GM23338 (cell line): ENCODE data around the gene NINL. TPM values are rescaled to one million over a fixed set of nuclear protein-coding genes. Genes with fewer than 3 reads are reported as not detected.
A peak's percentile ranks its signal among the peaks of the same experiment; 100 is the strongest.

ENCODE experiments used
- ATAC-seq: fragments of 200-7000 bp; cut with Tn5 transposase; 3 replicates; pipeline ENCODE4 v1.9.1; 2020
- DNase-seq: peaks from one replicate; pipeline ENCODE4 v3.0.0-alpha.2; 2015; ENCODE audit warnings: low spot score
- H2AFZ ChIP-seq: fragments of 200-600 bp; sonication (generic); 2 replicates; pipeline ENCODE4 v1.8.0; 2016; ENCODE audit warnings: antibody characterized with exemption, mild to moderate bottlenecking, moderate library complexity
- H3F3A ChIP-seq: fragments of 200-600 bp; sonication (generic); replicated peaks from 2 replicates; pipeline ENCODE4 v1.8.0; 2017; ENCODE audit warnings: antibody characterized with exemption, mixed run types, low read depth
- H3K27ac ChIP-seq: fragments of 200-600 bp; sonication (generic); 2 replicates; pipeline ENCODE4 v1.6.1; 2016; ENCODE audit warnings: low read depth
- H3K27me3 ChIP-seq: fragments of 200-600 bp; sonication (generic); 2 replicates; pipeline ENCODE4 v1.8.0; 2016; ENCODE audit warnings: mild to moderate bottlenecking, mixed run types, moderate library complexity; ENCODE audit not compliant: insufficient read depth
- H3K36me3 ChIP-seq: fragments of 200-600 bp; sonication (generic); 2 replicates; pipeline ENCODE4 v1.8.0; 2016; ENCODE audit warnings: mild to moderate bottlenecking; ENCODE audit not compliant: insufficient read depth
- H3K4me1 ChIP-seq: fragments of 200-600 bp; sonication (generic); 2 replicates; pipeline ENCODE4 v1.8.0; 2016; ENCODE audit warnings: mild to moderate bottlenecking, moderate library complexity; ENCODE audit not compliant: insufficient read depth
- H3K4me2 ChIP-seq: fragments of 200-600 bp; sonication (generic); 2 replicates; pipeline ENCODE4 v1.7.1; 2017; ENCODE audit warnings: mixed run types
- H3K4me3 ChIP-seq: fragments of 200-600 bp; sonication (generic); 2 replicates; pipeline ENCODE4 v1.6.1; 2016; ENCODE audit warnings: mixed run types
- H3K79me2 ChIP-seq: fragments of 200-600 bp; sonication (generic); replicated peaks from 2 replicates; pipeline ENCODE4 v1.8.0; 2017; ENCODE audit warnings: mild to moderate bottlenecking; ENCODE audit not compliant: insufficient read depth
- H3K9me2 ChIP-seq: fragments of 200-600 bp; sonication (generic); 2 replicates; pipeline ENCODE4 v1.8.0; 2017; ENCODE audit not compliant: insufficient read depth
- H4K20me1 ChIP-seq: fragments of 200-600 bp; sonication (generic); replicated peaks from 2 replicates; pipeline ENCODE4 v1.8.0; 2017; ENCODE audit warnings: mild to moderate bottlenecking; ENCODE audit not compliant: insufficient read depth
- H3K27ac Mint-ChIP-seq: 2 replicates; pipeline ENCODE4 v1.8.0; 2020; ENCODE audit warnings: inconsistent platforms, mild to moderate bottlenecking, moderate library complexity, mixed read lengths
- H3K27me3 Mint-ChIP-seq: 3 replicates; pipeline ENCODE4 v1.8.0; 2022; ENCODE audit warnings: low read depth, mild to moderate bottlenecking, moderate library complexity, mixed read lengths, inconsistent platforms; ENCODE audit not compliant: insufficient read depth, poor library complexity
- H3K36me3 Mint-ChIP-seq: 3 replicates; pipeline ENCODE4 v1.8.0; 2021; ENCODE audit warnings: low read depth, mild to moderate bottlenecking, inconsistent platforms, moderate library complexity, mixed read lengths
- H3K4me1 Mint-ChIP-seq: 3 replicates; pipeline ENCODE4 v1.8.0; 2020; ENCODE audit warnings: mild to moderate bottlenecking, inconsistent platforms, mixed read lengths
- H3K4me3 Mint-ChIP-seq: 3 replicates; pipeline ENCODE4 v1.8.0; 2021; ENCODE audit warnings: moderate library complexity, mild to moderate bottlenecking, inconsistent platforms, mixed read lengths
- H3K9me3 Mint-ChIP-seq: 3 replicates; pipeline ENCODE4 v1.8.0; 2020; ENCODE audit warnings: moderate library complexity, mild to moderate bottlenecking, inconsistent platforms, mixed read lengths
- CREB1 ChIP-seq: fragments of 250-450 bp; sonication (Bioruptor Pico); IDR thresholded peaks from 2 replicates; pipeline ENCODE4 v1.5.0; 2020; ENCODE audit warnings: low read depth, mild to moderate bottlenecking, moderate library complexity
- EZH2 ChIP-seq: fragments of 200-600 bp; sonication (generic); IDR thresholded peaks from one replicate; pipeline ENCODE4 v1.8.0; 2017; ENCODE audit warnings: antibody characterized with exemption, mild to moderate bottlenecking, low read depth; ENCODE audit not compliant: unreplicated experiment
- EZH2phosphoT487 ChIP-seq: fragments of 200-600 bp; sonication (generic); IDR thresholded peaks from one replicate; pipeline ENCODE4 v1.8.1; 2018; ENCODE audit warnings: antibody characterized with exemption; ENCODE audit not compliant: unreplicated experiment
- JUNB ChIP-seq: IDR thresholded peaks from one replicate; pipeline ENCODE4 v1.6.1; 2016; ENCODE audit warnings: antibody characterized with exemption; ENCODE audit not compliant: unreplicated experiment
- NANOG ChIP-seq: IDR thresholded peaks from 2 replicates; pipeline ENCODE4 v1.6.1; 2016; ENCODE audit warnings: antibody characterized with exemption, borderline replicate concordance
- STAT1 ChIP-seq: IDR thresholded peaks from one replicate; pipeline ENCODE4 v1.6.1; 2016; ENCODE audit warnings: antibody characterized with exemption; ENCODE audit not compliant: unreplicated experiment
- ZNF114 ChIP-seq: fragments of 250-450 bp; sonication (Bioruptor Pico); IDR thresholded peaks from 2 replicates; pipeline ENCODE4 v1.5.0; 2020; ENCODE audit warnings: mild to moderate bottlenecking, moderate library complexity
- ZNF331 ChIP-seq: fragments of 250-450 bp; sonication (Bioruptor Pico); IDR thresholded peaks from 2 replicates; pipeline ENCODE4 v1.5.0; 2020; ENCODE audit warnings: low read depth, mild to moderate bottlenecking, moderate library complexity
- polyA plus RNA-seq: library from polyadenylated mRNA; unstranded; fragments of >200 nt; fragmentation: Nextera tagmentation; extraction: Ambion mirVana; gene quantifications from 2 replicates; pipeline ENCODE4 v1.2.1, GENCODE V29; 2016
- total RNA-seq: library from RNA; depleted of rRNA; stranded (reverse); fragments of >200 nt; shearing (Covaris generic); gene quantifications from 2 replicates; pipeline ENCODE4 v1.2.3, GENCODE V29; 2014
- TF ChIP-seq, protein P1 (sequence below), 2 experiments: fragments of 200-600 bp in 1 of 2; sonication (generic) in 1 of 2; conservative IDR thresholded peaks; 2 replicates each; pipeline versions ENCODE4 v1.5.1 to v1.6.1; 2016 to 2017; ENCODE audit warnings: antibody characterized with exemption in 2 of 2, low read depth in 2 of 2, mild to moderate bottlenecking in 2 of 2, moderate library complexity in 1 of 2
- TF ChIP-seq, protein P2 (sequence below): fragments of 250-450 bp; sonication (Bioruptor Pico); IDR thresholded peaks from 2 replicates; pipeline ENCODE4 v1.5.0; 2020; ENCODE audit warnings: mild to moderate bottlenecking, moderate library complexity

The NINL gene
- total and polyA plus RNA-seq, 2 experiments from 2014 or later, result 18.0 to 31.2 TPM

DNA sequence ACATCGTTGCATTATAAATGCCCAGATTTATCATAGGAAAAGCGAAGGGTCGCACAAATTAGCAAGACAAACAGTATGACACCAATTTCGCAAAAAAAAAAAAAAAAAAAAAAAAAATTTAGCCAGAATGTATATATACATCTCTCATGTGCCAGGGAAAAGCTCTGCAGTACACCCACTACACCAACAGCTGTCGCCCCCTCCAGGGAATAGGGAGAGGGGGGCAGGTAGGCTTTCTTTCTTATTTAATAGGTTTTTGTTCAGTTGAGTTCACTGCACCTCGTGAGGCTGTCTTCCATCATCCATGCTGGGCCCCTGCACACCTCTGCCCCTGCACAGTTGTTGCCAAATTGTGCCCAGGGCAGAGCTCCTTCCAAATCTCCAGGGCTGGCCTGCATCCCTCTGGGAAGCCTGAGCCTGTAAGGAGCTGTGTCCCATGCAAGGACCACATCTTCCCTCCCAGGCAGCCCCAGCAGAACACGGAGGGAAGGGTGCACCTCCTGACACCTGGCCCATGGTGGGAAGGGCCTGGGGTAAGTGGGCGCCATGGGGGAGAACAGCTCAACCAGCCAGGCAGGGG is 85.4 kb downstream of the NINL start:
- Histone ChIP-seq H3K4me2 (no peak overlapping the region), H4K20me1 (no peaks in the 10 kb centered on the region; the same call in 1 of the 2 replicates), H3F3A (no peaks in the 10 kb centered on the region), H3K36me3 (no peaks in the 10 kb centered on the region), H3K4me1 (no peaks in the 10 kb centered on the region), H2AFZ (no peak overlapping the region), H3K79me2 (no peaks in the 10 kb centered on the region), H3K4me3 (no peak overlapping the region), H3K27me3 (no peaks in the 10 kb centered on the region), H3K27ac (no peak overlapping the region; the same call in 1 of the 2 replicates), H3K9me2 (no peaks in the 10 kb centered on the region)
- H3K36me3 Mint-ChIP-seq, result peaks cover 43% of the 10 kb centered on the region
- ATAC-seq, result no peak; the same call in 2 of the 3 replicates
- H3K27me3 Mint-ChIP-seq, result peaks cover 8% of the 10 kb centered on the region
- H3K27ac Mint-ChIP-seq, result no peak overlapping the region
- DNase-seq, result no peak
- no peak for TF ChIP-seq CREB1 (CRISPR knock-in tag)
- TF ChIP-seq, protein P1, sequence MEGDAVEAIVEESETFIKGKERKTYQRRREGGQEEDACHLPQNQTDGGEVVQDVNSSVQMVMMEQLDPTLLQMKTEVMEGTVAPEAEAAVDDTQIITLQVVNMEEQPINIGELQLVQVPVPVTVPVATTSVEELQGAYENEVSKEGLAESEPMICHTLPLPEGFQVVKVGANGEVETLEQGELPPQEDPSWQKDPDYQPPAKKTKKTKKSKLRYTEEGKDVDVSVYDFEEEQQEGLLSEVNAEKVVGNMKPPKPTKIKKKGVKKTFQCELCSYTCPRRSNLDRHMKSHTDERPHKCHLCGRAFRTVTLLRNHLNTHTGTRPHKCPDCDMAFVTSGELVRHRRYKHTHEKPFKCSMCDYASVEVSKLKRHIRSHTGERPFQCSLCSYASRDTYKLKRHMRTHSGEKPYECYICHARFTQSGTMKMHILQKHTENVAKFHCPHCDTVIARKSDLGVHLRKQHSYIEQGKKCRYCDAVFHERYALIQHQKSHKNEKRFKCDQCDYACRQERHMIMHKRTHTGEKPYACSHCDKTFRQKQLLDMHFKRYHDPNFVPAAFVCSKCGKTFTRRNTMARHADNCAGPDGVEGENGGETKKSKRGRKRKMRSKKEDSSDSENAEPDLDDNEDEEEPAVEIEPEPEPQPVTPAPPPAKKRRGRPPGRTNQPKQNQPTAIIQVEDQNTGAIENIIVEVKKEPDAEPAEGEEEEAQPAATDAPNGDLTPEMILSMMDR (conservative IDR thresholded peaks at IDR 0.05; ENCODE audit: low read depth in 2 of 2), result 0 out of 4 replicates have a peak, but pooled peaks of 1 of the 2 experiments have one; percentile 1
- no peaks in the 10 kb centered on the region for H3K9me3 Mint-ChIP-seq
- H3K4me3 Mint-ChIP-seq, result no peak overlapping the region
- no peaks in the 10 kb centered on the region; the same call in 1 of the 3 replicates for H3K4me1 Mint-ChIP-seq

DNA sequence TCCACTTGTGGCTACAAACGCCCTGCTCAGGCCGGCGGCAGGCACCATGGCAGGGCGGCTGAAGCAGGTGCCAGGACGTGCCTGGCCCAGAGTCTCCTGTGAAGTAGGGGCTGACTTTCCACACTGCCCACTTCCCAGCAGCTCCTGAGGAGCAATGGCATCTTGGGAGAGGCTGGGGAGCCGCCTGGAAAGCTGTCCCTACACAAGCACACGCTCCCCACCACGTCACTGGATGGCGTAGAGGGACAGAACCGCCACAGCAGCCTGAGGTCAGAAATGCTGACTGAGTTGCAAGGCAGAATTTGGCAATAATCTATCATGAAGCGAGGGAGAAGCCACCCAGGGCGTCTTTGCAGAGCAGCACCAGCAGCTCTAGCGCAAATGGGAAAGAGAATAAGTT is 86.3 kb downstream of the NINL start:
- TF ChIP-seq EZH2 (no peak), NANOG (no peak), ZNF114 (no peak), STAT1 (no peak), JUNB (no peak), ZNF331 (CRISPR knock-in tag) (no peak), EZH2phosphoT487 (no peak), CREB1 (CRISPR knock-in tag) (no peak)
- TF ChIP-seq, protein P2, sequence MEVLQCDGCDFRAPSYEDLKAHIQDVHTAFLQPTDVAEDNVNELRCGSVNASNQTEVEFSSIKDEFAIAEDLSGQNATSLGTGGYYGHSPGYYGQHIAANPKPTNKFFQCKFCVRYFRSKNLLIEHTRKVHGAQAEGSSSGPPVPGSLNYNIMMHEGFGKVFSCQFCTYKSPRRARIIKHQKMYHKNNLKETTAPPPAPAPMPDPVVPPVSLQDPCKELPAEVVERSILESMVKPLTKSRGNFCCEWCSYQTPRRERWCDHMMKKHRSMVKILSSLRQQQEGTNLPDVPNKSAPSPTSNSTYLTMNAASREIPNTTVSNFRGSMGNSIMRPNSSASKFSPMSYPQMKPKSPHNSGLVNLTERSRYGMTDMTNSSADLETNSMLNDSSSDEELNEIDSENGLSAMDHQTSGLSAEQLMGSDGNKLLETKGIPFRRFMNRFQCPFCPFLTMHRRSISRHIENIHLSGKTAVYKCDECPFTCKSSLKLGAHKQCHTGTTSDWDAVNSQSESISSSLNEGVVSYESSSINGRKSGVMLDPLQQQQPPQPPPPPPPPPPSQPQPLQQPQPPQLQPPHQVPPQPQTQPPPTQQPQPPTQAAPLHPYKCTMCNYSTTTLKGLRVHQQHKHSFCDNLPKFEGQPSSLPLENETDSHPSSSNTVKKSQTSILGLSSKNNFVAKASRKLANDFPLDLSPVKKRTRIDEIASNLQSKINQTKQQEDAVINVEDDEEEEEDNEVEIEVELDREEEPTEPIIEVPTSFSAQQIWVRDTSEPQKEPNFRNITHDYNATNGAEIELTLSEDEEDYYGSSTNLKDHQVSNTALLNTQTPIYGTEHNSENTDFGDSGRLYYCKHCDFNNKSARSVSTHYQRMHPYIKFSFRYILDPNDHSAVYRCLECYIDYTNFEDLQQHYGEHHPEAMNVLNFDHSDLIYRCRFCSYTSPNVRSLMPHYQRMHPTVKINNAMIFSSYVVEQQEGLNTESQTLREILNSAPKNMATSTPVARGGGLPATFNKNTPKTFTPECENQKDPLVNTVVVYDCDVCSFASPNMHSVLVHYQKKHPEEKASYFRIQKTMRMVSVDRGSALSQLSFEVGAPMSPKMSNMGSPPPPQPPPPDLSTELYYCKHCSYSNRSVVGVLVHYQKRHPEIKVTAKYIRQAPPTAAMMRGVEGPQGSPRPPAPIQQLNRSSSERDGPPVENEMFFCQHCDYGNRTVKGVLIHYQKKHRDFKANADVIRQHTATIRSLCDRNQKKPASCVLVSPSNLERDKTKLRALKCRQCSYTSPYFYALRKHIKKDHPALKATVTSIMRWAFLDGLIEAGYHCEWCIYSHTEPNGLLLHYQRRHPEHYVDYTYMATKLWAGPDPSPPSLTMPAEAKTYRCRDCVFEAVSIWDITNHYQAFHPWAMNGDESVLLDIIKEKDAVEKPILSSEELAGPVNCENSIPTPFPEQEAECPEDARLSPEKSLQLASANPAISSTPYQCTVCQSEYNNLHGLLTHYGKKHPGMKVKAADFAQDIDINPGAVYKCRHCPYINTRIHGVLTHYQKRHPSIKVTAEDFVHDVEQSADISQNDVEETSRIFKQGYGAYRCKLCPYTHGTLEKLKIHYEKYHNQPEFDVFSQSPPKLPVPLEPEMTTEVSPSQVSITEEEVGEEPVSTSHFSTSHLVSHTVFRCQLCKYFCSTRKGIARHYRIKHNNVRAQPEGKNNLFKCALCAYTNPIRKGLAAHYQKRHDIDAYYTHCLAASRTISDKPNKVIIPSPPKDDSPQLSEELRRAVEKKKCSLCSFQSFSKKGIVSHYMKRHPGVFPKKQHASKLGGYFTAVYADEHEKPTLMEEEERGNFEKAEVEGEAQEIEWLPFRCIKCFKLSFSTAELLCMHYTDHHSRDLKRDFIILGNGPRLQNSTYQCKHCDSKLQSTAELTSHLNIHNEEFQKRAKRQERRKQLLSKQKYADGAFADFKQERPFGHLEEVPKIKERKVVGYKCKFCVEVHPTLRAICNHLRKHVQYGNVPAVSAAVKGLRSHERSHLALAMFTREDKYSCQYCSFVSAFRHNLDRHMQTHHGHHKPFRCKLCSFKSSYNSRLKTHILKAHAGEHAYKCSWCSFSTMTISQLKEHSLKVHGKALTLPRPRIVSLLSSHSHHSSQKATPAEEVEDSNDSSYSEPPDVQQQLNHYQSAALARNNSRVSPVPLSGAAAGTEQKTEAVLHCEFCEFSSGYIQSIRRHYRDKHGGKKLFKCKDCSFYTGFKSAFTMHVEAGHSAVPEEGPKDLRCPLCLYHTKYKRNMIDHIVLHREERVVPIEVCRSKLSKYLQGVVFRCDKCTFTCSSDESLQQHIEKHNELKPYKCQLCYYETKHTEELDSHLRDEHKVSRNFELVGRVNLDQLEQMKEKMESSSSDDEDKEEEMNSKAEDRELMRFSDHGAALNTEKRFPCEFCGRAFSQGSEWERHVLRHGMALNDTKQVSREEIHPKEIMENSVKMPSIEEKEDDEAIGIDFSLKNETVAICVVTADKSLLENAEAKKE (CRISPR knock-in tag), result no peak
- TF ChIP-seq, protein P1 (conservative IDR thresholded peaks at IDR 0.05; ENCODE audit: low read depth in 2 of 2), result no peak
- Histone ChIP-seq H3K36me3 (no peaks in the 10 kb centered on the region), H3K4me1 (no peaks in the 10 kb centered on the region), H3K4me3 (no peak overlapping the region), H3F3A (no peaks in the 10 kb centered on the region), H3K4me2 (no peak overlapping the region), H2AFZ (no peak overlapping the region), H4K20me1 (no peaks in the 10 kb centered on the region; the same call in 1 of the 2 replicates), H3K79me2 (no peaks in the 10 kb centered on the region), H3K27ac (no peak overlapping the region), H3K9me2 (no peaks in the 10 kb centered on the region), H3K27me3 (no peaks in the 10 kb centered on the region)
- ATAC-seq, result no peak
- H3K9me3 Mint-ChIP-seq, result no peaks in the 10 kb centered on the region
- H3K27ac Mint-ChIP-seq, result no peak overlapping the region
- DNase-seq, result no peak
- H3K4me3 Mint-ChIP-seq, result no peak overlapping the region
- H3K27me3 Mint-ChIP-seq, result peaks cover 6% of the 10 kb centered on the region
- peaks cover 36% of the 10 kb centered on the region for H3K36me3 Mint-ChIP-seq
- no peaks in the 10 kb centered on the region; the same call in 1 of the 3 replicates for H3K4me1 Mint-ChIP-seq
